Liver (tissue), 9 donors: ENCODE measurements around the gene RALY. TPM values are rescaled to one million over a fixed set of nuclear protein-coding genes. Genes with fewer than 3 reads are reported as not detected.

Experiments
- DNase-seq: peaks from one replicate; pipeline ENCODE4 v3.0.0-alpha.2; 2017; ENCODE audit warnings: low spot score
- H3K27ac ChIP-seq, 2 donors: one replicate each; pipeline ENCODE4 v1.7.0; 2013; ENCODE audit warnings: inconsistent platforms in 2 of 2, low read length in 2 of 2, control low read depth in 1 of 2, low read depth in 1 of 2, mild to moderate bottlenecking in 1 of 2
- H3K27me3 ChIP-seq, 4 donors: one replicate each; pipeline versions ENCODE4 v1.6.1 to v1.7.0; 2013; ENCODE audit warnings: low read length in 3 of 4, inconsistent platforms in 1 of 4, mild to moderate bottlenecking in 1 of 4, moderate library complexity in 1 of 4; ENCODE audit not compliant: control insufficient read depth in 4 of 4, insufficient read depth in 4 of 4
- H3K36me3 ChIP-seq, 4 donors: one replicate each; pipeline versions ENCODE4 v1.6.1 to v1.7.0; 2013; ENCODE audit warnings: low read length in 3 of 4, mild to moderate bottlenecking in 3 of 4, low read depth in 1 of 4, moderate library complexity in 1 of 4; ENCODE audit not compliant: control insufficient read depth in 4 of 4, insufficient read depth in 3 of 4
- H3K4me1 ChIP-seq, 4 donors: one replicate each; pipeline versions ENCODE4 v1.6.1 to v1.7.0; 2013; ENCODE audit warnings: low read length in 3 of 4, mild to moderate bottlenecking in 3 of 4, moderate library complexity in 1 of 4; ENCODE audit not compliant: control insufficient read depth in 4 of 4, insufficient read depth in 4 of 4
- H3K4me3 ChIP-seq, 3 donors: one replicate each; pipeline versions ENCODE4 v1.6.1 to v1.7.0; 2013; ENCODE audit warnings: low read length in 3 of 3, control low read depth in 1 of 3, low read depth in 1 of 3, mild to moderate bottlenecking in 1 of 3
- H3K9ac ChIP-seq, 2 donors: one replicate each; pipeline ENCODE4 v1.7.0; 2013; ENCODE audit warnings: low read length in 2 of 2, mild to moderate bottlenecking in 2 of 2, moderate library complexity in 2 of 2, control low read depth in 1 of 2, low read depth in 1 of 2
- H3K9me3 ChIP-seq, 4 donors: one replicate each; pipeline versions ENCODE4 v1.6.1 to v1.7.0; 2013; ENCODE audit warnings: low read length in 3 of 4; ENCODE audit not compliant: control insufficient read depth in 4 of 4
- EGR1 ChIP-seq, 2 donors: IDR thresholded peaks; 2 replicates each; pipeline ENCODE4 v1.6.1; 2016 to 2018; ENCODE audit warnings: antibody characterized with exemption in 2 of 2, low read depth in 2 of 2
- FOXA1 ChIP-seq: IDR thresholded peaks from 2 replicates; pipeline ENCODE4 v1.6.1; 2016; ENCODE audit warnings: antibody characterized with exemption
- FOXA2 ChIP-seq: IDR thresholded peaks from 2 replicates; pipeline ENCODE4 v1.6.1; 2016; ENCODE audit warnings: antibody characterized with exemption
- GABPA ChIP-seq, 2 donors: IDR thresholded peaks in 1 of 2; conservative IDR thresholded peaks in 1 of 2; 2 replicates each; pipeline ENCODE4 v1.6.1; 2016; ENCODE audit warnings: antibody characterized with exemption in 2 of 2, mild to moderate bottlenecking in 1 of 2, moderate library complexity in 1 of 2
- HNF4A ChIP-seq, 2 donors: conservative IDR thresholded peaks; 2 replicates each; pipeline ENCODE4 v1.6.1; 2016; ENCODE audit warnings: antibody characterized with exemption in 2 of 2, mild to moderate bottlenecking in 2 of 2
- HNF4G ChIP-seq: IDR thresholded peaks from 2 replicates; pipeline ENCODE4 v1.6.1; 2016; ENCODE audit warnings: antibody characterized with exemption
- JUND ChIP-seq, 2 donors: IDR thresholded peaks; 2 replicates each; pipeline ENCODE4 v1.6.1; 2016; ENCODE audit warnings: antibody characterized with exemption in 2 of 2
- NR2F2 ChIP-seq: IDR thresholded peaks from 2 replicates; pipeline ENCODE4 v1.6.1; 2016; ENCODE audit warnings: antibody characterized with exemption
- RAD21 ChIP-seq, 2 donors: IDR thresholded peaks; 2 replicates each; pipeline ENCODE4 v1.6.1; 2016; ENCODE audit warnings: antibody characterized with exemption in 2 of 2, mild to moderate bottlenecking in 2 of 2
- RXRA ChIP-seq, 2 donors: IDR thresholded peaks; 2 replicates each; pipeline ENCODE4 v1.6.1; 2017 to 2018; ENCODE audit warnings: antibody characterized with exemption in 2 of 2, mild to moderate bottlenecking in 1 of 2
- SP1 ChIP-seq: IDR thresholded peaks from 2 replicates; pipeline ENCODE4 v1.6.1; 2018; ENCODE audit warnings: antibody characterized with exemption, mild to moderate bottlenecking
- TAF1 ChIP-seq: conservative IDR thresholded peaks from 2 replicates; pipeline ENCODE4 v1.6.1; 2016; ENCODE audit warnings: antibody characterized with exemption, mild to moderate bottlenecking
- YY1 ChIP-seq: IDR thresholded peaks from 2 replicates; pipeline ENCODE4 v1.6.1; 2016; ENCODE audit warnings: antibody characterized with exemption, mild to moderate bottlenecking
- WGBS: extraction: QIAGEN DNeasy Blood & Tissue Kit; methylation state at CpG from one replicate; pipeline ENCODE4 v1.1.7; 2013; 5-methylcytosine and 5-hydroxymethylcytosine counted together
- polyA plus RNA-seq, 2 donors: library from polyadenylated mRNA; stranded (reverse) in 1 of 2; unstranded in 1 of 2; fragments of 200-250 nt in 1 of 2; fragments of >200 nt in 1 of 2; fragmentation: Nextera tagmentation in 1 of 2; extraction: Ambion mirVana in 1 of 2; gene quantifications; one replicate each; pipeline versions ENCODE4 v1.2.1 to v1.2.3, GENCODE V29; 2013 to 2015
- total RNA-seq, 2 donors: library from RNA; depleted of rRNA; stranded (reverse); fragments of >200 nt; gene quantifications; one replicate each; pipeline ENCODE4 v1.2.3, GENCODE V29; 2014
- TF ChIP-seq, protein P1 (sequence below): IDR thresholded peaks from 2 replicates; pipeline ENCODE4 v1.6.1; 2016; ENCODE audit warnings: antibody characterized with exemption
- TF ChIP-seq, protein P2 (sequence below): IDR thresholded peaks from 2 replicates; pipeline ENCODE4 v1.6.1; 2016; ENCODE audit warnings: antibody characterized with exemption
- TF ChIP-seq, protein P3 (sequence below): fragments of 150-350 bp; IDR thresholded peaks from 2 replicates; pipeline ENCODE4 v1.5.1; 2017; ENCODE audit warnings: improper control_type of control experiment, low read depth, low read length; ENCODE audit not compliant: missing input control
- TF ChIP-seq, protein P4 (sequence below): IDR thresholded peaks from 2 replicates; pipeline ENCODE4 v1.6.1; 2016; ENCODE audit warnings: antibody characterized with exemption, mild to moderate bottlenecking
- donor health status: healthy.
- donor health status: healthy.
- donor health status: healthy.
- donor health status: healthy.
- donor health status: healthy.

Gene RALY
- total and polyA plus RNA-seq, 4 donors = 23.1 to 47.4 (median 33.3) TPM

DNA sequence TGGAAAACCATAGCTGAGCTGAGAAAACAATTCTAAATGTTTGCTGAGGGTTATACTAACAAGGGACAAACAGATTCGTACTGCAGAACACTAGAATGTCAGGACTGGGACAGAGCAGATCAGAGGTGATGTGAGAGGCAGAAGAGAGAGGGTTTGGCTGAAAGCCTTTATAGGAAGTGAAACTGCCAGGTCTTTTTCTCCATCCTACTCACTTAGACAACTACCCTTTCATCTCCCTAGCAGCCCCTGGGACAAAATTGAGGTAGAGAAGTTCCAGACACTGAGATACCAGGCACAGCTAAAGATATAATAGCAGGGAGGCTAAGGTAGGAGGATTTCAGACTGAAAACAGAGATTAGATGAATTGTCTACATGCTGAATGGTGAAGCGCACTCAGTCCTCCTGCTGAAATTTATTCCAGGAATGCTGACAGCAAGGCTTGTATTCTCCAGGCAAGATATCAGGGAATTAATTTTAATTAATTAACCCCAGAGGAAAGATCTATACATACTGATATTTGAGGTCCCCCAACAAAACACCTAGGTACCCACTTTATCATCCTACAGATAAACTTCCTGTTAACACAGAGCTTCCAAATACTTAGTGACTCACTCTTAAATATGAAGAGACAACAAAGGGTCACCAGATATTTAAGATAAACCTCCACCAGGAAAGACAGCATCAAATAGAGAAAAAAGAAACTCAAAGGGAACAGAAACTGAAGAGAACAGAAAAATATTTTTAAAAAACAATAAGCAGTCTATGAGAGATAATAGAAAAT is 130.9 kb downstream of the RALY start:
- no peak for TF ChIP-seq EGR1 (IDR thresholded peaks at IDR 0.05; ENCODE audit: low read depth in 2 of 2)
- no peak for TF ChIP-seq HNF4G
- TF ChIP-seq, protein P1, sequence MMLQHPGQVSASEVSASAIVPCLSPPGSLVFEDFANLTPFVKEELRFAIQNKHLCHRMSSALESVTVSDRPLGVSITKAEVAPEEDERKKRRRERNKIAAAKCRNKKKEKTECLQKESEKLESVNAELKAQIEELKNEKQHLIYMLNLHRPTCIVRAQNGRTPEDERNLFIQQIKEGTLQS = no peak
- no peak overlapping the region for H3K27ac ChIP-seq
- WGBS = 65% methylated on average over 2 of the region's 2 CpGs

DNA sequence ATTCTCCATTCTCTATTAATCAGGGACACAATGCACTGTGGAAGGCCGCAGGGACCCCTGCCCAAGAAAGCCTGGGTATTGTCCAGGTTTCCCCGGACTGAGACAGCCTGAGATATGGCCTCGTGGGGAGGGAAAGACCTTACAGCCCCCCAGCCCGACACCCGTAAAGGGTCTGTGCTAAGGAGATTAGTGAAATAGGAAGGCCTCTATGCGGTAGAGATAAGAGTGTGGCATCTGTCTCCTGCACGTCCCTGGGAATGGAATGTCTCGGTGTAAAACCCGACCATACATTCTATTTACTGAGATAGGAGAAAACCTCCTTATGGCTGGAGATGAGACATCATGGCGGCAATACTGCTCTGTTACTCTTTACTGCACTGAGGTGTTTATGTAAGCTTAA is 134.1 kb downstream of the RALY start:
- H3K4me1 ChIP-seq = peaks cover 0 to 2% (median 0%) of the 10 kb centered on the region in 4 donors
- TF ChIP-seq, protein P1 = no peak
- TF ChIP-seq JUND (IDR thresholded peaks at IDR 0.05) (no peak), TAF1 (no peak), HNF4A (conservative IDR thresholded peaks at IDR 0.05) (no peak), EGR1 (IDR thresholded peaks at IDR 0.05; ENCODE audit: low read depth in 2 of 2) (no peak), YY1 (no peak), NR2F2 (no peak), RXRA (IDR thresholded peaks at IDR 0.05) (no peak), RAD21 (IDR thresholded peaks at IDR 0.05) (no peak), HNF4G (no peak), SP1 (no peak), FOXA2 (no peak), FOXA1 (no peak), GABPA (IDR thresholded peaks at IDR 0.05 in 1 of 2, conservative IDR thresholded peaks at IDR 0.05 in 1 of 2) (no peak)
- TF ChIP-seq, protein P2, sequence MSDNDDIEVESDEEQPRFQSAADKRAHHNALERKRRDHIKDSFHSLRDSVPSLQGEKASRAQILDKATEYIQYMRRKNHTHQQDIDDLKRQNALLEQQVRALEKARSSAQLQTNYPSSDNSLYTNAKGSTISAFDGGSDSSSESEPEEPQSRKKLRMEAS = no peak
- TF ChIP-seq, protein P3, sequence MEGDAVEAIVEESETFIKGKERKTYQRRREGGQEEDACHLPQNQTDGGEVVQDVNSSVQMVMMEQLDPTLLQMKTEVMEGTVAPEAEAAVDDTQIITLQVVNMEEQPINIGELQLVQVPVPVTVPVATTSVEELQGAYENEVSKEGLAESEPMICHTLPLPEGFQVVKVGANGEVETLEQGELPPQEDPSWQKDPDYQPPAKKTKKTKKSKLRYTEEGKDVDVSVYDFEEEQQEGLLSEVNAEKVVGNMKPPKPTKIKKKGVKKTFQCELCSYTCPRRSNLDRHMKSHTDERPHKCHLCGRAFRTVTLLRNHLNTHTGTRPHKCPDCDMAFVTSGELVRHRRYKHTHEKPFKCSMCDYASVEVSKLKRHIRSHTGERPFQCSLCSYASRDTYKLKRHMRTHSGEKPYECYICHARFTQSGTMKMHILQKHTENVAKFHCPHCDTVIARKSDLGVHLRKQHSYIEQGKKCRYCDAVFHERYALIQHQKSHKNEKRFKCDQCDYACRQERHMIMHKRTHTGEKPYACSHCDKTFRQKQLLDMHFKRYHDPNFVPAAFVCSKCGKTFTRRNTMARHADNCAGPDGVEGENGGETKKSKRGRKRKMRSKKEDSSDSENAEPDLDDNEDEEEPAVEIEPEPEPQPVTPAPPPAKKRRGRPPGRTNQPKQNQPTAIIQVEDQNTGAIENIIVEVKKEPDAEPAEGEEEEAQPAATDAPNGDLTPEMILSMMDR = no peak
- TF ChIP-seq, protein P4, sequence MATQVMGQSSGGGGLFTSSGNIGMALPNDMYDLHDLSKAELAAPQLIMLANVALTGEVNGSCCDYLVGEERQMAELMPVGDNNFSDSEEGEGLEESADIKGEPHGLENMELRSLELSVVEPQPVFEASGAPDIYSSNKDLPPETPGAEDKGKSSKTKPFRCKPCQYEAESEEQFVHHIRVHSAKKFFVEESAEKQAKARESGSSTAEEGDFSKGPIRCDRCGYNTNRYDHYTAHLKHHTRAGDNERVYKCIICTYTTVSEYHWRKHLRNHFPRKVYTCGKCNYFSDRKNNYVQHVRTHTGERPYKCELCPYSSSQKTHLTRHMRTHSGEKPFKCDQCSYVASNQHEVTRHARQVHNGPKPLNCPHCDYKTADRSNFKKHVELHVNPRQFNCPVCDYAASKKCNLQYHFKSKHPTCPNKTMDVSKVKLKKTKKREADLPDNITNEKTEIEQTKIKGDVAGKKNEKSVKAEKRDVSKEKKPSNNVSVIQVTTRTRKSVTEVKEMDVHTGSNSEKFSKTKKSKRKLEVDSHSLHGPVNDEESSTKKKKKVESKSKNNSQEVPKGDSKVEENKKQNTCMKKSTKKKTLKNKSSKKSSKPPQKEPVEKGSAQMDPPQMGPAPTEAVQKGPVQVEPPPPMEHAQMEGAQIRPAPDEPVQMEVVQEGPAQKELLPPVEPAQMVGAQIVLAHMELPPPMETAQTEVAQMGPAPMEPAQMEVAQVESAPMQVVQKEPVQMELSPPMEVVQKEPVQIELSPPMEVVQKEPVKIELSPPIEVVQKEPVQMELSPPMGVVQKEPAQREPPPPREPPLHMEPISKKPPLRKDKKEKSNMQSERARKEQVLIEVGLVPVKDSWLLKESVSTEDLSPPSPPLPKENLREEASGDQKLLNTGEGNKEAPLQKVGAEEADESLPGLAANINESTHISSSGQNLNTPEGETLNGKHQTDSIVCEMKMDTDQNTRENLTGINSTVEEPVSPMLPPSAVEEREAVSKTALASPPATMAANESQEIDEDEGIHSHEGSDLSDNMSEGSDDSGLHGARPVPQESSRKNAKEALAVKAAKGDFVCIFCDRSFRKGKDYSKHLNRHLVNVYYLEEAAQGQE = no peak
- no peak overlapping the region for H3K9ac ChIP-seq
- DNase-seq = no peak
- no peaks in the 10 kb centered on the region for H3K36me3 ChIP-seq
- no peaks in the 10 kb centered on the region for H3K9me3 ChIP-seq
- H3K27ac ChIP-seq = no peak overlapping the region
- H3K27me3 ChIP-seq = no peaks in the 10 kb centered on the region
- no peak overlapping the region for H3K4me3 ChIP-seq
- 85% methylated on average over 10 of the region's 10 CpGs for WGBS

More for the DNA sequence above, 130.9 kb downstream of the RALY start:
- Histone ChIP-seq H3K36me3 (no peaks in the 10 kb centered on the region), H3K4me1 (peaks cover 0 to 2% (median 0%) of the 10 kb centered on the region in 4 donors), H3K4me3 (no peak overlapping the region), H3K9me3 (no peaks in the 10 kb centered on the region), H3K27me3 (no peaks in the 10 kb centered on the region), H3K9ac (no peak overlapping the region)
- DNase-seq = no peak
